SK-N-SH (cell line): ENCODE measurements around the gene SPEF2. TPM values are rescaled to one million over a fixed set of nuclear protein-coding genes. Genes with fewer than 3 reads are reported as not detected.
A peak's percentile ranks its signal among the peaks of the same experiment; 100 is the strongest.

Experiments used
- CTCF ChIA-PET: fragments of 300-600, 350-600 bp; formaldehyde crosslinking; extraction: SDS; loops from one replicate; lab custom pipeline; 2021; lab: Yijun Ruan, JAX
- POLR2A ChIA-PET: fragments of 350-600 bp; sonication (Branson Sonifier 250); formaldehyde crosslinking; extraction: SDS; loops from one replicate; lab custom pipeline; 2020; ENCODE audit warnings: antibody characterized with exemption, inconsistent platforms; lab: Yijun Ruan, JAX
- DNase-seq: peaks from one replicate; pipeline ENCODE4 v3.0.0; 2012
- H2AFZ ChIP-seq: fragments of 200-600 bp; sonication (generic); 2 replicates; pipeline ENCODE4 v1.8.1; 2016; ENCODE audit warnings: antibody characterized with exemption, mild to moderate bottlenecking, low read depth
- H3F3A ChIP-seq: fragments of 200-600 bp; sonication (generic); replicated peaks from 2 replicates; pipeline ENCODE3; 2016; ENCODE audit warnings: antibody characterized with exemption, mild to moderate bottlenecking; ENCODE audit not compliant: insufficient read depth
- H3K27ac ChIP-seq, 2 experiments: fragments of 200-500 bp in 1 of 2; fragments of 200-600 bp in 1 of 2; sonication (Bioruptor generic) in 1 of 2; sonication (generic), shearing (Covaris generic) in 1 of 2; 2 replicates each; pipeline versions ENCODE4 v1.5.1 to v1.6.1; 2014 to 2016; ENCODE audit warnings: low read depth in 2 of 2, inconsistent platforms in 1 of 2, low read length in 1 of 2, mild to moderate bottlenecking in 1 of 2, mixed read lengths in 1 of 2
- H3K27me3 ChIP-seq: fragments of 200-600 bp; sonication (generic), shearing (Covaris generic); 2 replicates; pipeline ENCODE4 v1.6.1; 2016; ENCODE audit warnings: mixed run types; ENCODE audit not compliant: insufficient read depth
- H3K36me3 ChIP-seq, 2 experiments: fragments of 200-500 bp in 1 of 2; fragments of 200-600 bp in 1 of 2; sonication (Bioruptor generic) in 1 of 2; sonication (generic) in 1 of 2; replicated peaks in 1 of 2; 2 replicates each; pipeline versions ENCODE3 to v1.5.1; 2014 to 2016; ENCODE audit warnings: low read length in 1 of 2, mild to moderate bottlenecking in 1 of 2; ENCODE audit not compliant: insufficient read depth in 2 of 2, control insufficient read depth in 1 of 2
- H3K4me1 ChIP-seq, 2 experiments: fragments of 200-500 bp in 1 of 2; fragments of 200-600 bp in 1 of 2; sonication (Bioruptor generic) in 1 of 2; sonication (generic), shearing (Covaris generic) in 1 of 2; 2 replicates each; pipeline versions ENCODE4 v1.5.1 to v1.6.1; 2014 to 2016; ENCODE audit warnings: low read depth in 1 of 2, low read length in 1 of 2, mixed run types in 1 of 2; ENCODE audit not compliant: insufficient read depth in 2 of 2, control insufficient read depth in 1 of 2
- H3K4me2 ChIP-seq: fragments of 200-600 bp; sonication (generic), shearing (Covaris generic); 2 replicates; pipeline ENCODE4 v1.6.1; 2017; ENCODE audit warnings: mixed run types
- H3K4me3 ChIP-seq, 2 experiments: fragments of 200-500 bp in 1 of 2; fragments of 200-600 bp in 1 of 2; sonication (Bioruptor generic) in 1 of 2; sonication (generic), shearing (Covaris generic) in 1 of 2; 2 replicates each; pipeline versions ENCODE4 v1.5.1 to v1.8.1; 2014 to 2016; ENCODE audit warnings: low read depth in 2 of 2, inconsistent platforms in 1 of 2, low read length in 1 of 2, mild to moderate bottlenecking in 1 of 2, mixed read lengths in 1 of 2, moderate library complexity in 1 of 2
- H3K79me2 ChIP-seq: fragments of 200-600 bp; sonication (generic); 2 replicates; pipeline ENCODE4 v1.8.1; 2017; ENCODE audit warnings: mild to moderate bottlenecking; ENCODE audit not compliant: insufficient read depth
- H3K9ac ChIP-seq: fragments of 200-600 bp; sonication (generic); 2 replicates; pipeline ENCODE4 v1.6.1; 2017; ENCODE audit warnings: mixed run types
- H3K9me2 ChIP-seq: fragments of 200-600 bp; sonication (generic); 2 replicates; pipeline ENCODE4 v1.6.1; 2017; ENCODE audit warnings: mixed run types
- H3K9me3 ChIP-seq: fragments of 200-600 bp; sonication (generic); 2 replicates; pipeline ENCODE4 v1.6.1; 2017; ENCODE audit warnings: mixed run types, mild to moderate bottlenecking, moderate library complexity
- H4K20me1 ChIP-seq: fragments of 200-600 bp; sonication (generic); 2 replicates; pipeline ENCODE4 v1.6.1; 2017; ENCODE audit warnings: mild to moderate bottlenecking, mixed run types; ENCODE audit not compliant: insufficient read depth
- ELF1 ChIP-seq: IDR thresholded peaks from 2 replicates; pipeline ENCODE4 v1.4.0; 2012
- EZH2phosphoT487 ChIP-seq: fragments of 200-600 bp; sonication (generic); IDR thresholded peaks from 2 replicates; pipeline ENCODE4 v1.6.1; 2017; ENCODE audit warnings: low read depth, mixed run types, mild to moderate bottlenecking, antibody characterized with exemption, moderate library complexity, borderline replicate concordance
- FOXJ3 ChIP-seq: sonication (generic); formaldehyde crosslinking; IDR thresholded peaks from 2 replicates; pipeline ENCODE4 v1.5.1; 2020; ENCODE audit warnings: mild to moderate bottlenecking, missing genetic modification reagents
- FOXM1 ChIP-seq: IDR thresholded peaks from 2 replicates; pipeline ENCODE4 v1.4.0; 2012; ENCODE audit warnings: low read depth, mild to moderate bottlenecking
- GABPA ChIP-seq: IDR thresholded peaks from 2 replicates; pipeline ENCODE4 v1.4.0; 2012; ENCODE audit warnings: low read depth, mild to moderate bottlenecking
- JUND ChIP-seq: IDR thresholded peaks from 2 replicates; pipeline ENCODE4 v1.4.0; 2012
- MAX ChIP-seq: IDR thresholded peaks from 2 replicates; pipeline ENCODE4 v1.4.0; 2012; ENCODE audit warnings: low read depth
- MXI1 ChIP-seq: IDR thresholded peaks from 2 replicates; pipeline ENCODE4 v1.6.1; 2012; ENCODE audit warnings: mild to moderate bottlenecking, low read depth, low read length, improper control_type of control experiment
- PBX3 ChIP-seq: IDR thresholded peaks from 2 replicates; pipeline ENCODE4; 2012
- RCOR1 ChIP-seq: fragments of 150-350 bp; IDR thresholded peaks from 2 replicates; pipeline ENCODE4 v1.6.1; 2017; ENCODE audit warnings: antibody characterized with exemption, low read length
- RFX5 ChIP-seq: IDR thresholded peaks from 2 replicates; pipeline ENCODE4 v1.6.1; 2012; ENCODE audit warnings: mild to moderate bottlenecking, improper control_type of control experiment, low read length
- RXRA ChIP-seq: IDR thresholded peaks from 2 replicates; pipeline ENCODE4 v1.4.0; 2012; ENCODE audit warnings: low read depth, mild to moderate bottlenecking, borderline replicate concordance
- SIN3A ChIP-seq: IDR thresholded peaks from 2 replicates; pipeline ENCODE4 v1.6.1; 2012; ENCODE audit warnings: low read depth, mild to moderate bottlenecking, low read length, moderate library complexity, borderline replicate concordance
- TEAD4 ChIP-seq: IDR thresholded peaks from 2 replicates; pipeline ENCODE4 v1.4.0; 2012; ENCODE audit warnings: mild to moderate bottlenecking, borderline replicate concordance; ENCODE audit not compliant: insufficient read depth
- USF1 ChIP-seq: IDR thresholded peaks from 2 replicates; pipeline ENCODE4 v1.4.0; 2012; ENCODE audit warnings: low read depth, borderline replicate concordance
- YY1 ChIP-seq: IDR thresholded peaks from 2 replicates; pipeline ENCODE4 v1.4.0; 2012; ENCODE audit warnings: low read depth, mild to moderate bottlenecking
- WGBS: methylation state at CpG from one replicate; pipeline ENCODE4 v1.1.6; 2017; ENCODE audit warnings: low lambda C conversion rate; 5-methylcytosine and 5-hydroxymethylcytosine counted together
- polyA plus RNA-seq, 3 experiments: library from polyadenylated mRNA; depleted of rRNA; stranded (reverse); fragments of >200 nt; gene quantifications; 2 replicates each; pipeline ENCODE4 v1.2.3, GENCODE V29; 2012
- TF ChIP-seq, protein P1 (sequence below): fragments of 150-350 bp; IDR thresholded peaks from 2 replicates; pipeline ENCODE4 v1.6.1; 2016; ENCODE audit warnings: mild to moderate bottlenecking, low read depth, low read length

SPEF2 gene
- polyA plus RNA-seq, 1 of the 3 experiments (the other 2 are of a cell fraction), result 1.6 TPM

DNA sequence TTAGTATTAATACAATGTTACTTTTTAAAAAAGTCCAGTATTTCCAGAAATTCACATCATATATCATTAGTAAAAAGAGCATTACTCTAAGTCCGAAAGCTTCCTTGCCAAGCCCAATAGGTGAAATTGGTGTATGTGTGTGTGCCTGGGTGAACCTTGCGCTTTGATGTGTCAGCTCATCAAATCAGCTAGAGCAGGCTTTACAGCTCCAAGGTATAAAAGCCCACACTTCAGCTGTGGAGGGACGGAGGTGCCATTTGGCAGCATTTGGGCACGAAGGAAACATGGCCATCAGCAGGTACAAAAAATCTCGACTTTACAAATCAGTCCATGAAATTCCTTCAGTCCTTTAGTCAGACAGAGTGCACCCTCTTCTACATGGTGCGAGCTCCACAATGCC, 162.6 kb downstream of the SPEF2 start:
- Histone ChIP-seq H3K4me1 (peaks cover 0 to 14% of the 10 kb centered on the region in 2 experiments; a peak in 2 of 4 replicates), H3K4me2 (no peak overlapping the region), H3K27ac (no peak overlapping the region), H3F3A (peaks cover 7% of the 10 kb centered on the region), H3K79me2 (no peaks in the 10 kb centered on the region), H3K9ac (no peak overlapping the region), H3K36me3 (no peaks in the 10 kb centered on the region), H3K9me2 (no peaks in the 10 kb centered on the region; the same call in 1 of the 2 replicates), H2AFZ (0 out of 2 replicates have a peak overlapping the region, but pooled peaks have one; percentile 84), H3K9me3 (no peaks in the 10 kb centered on the region), H3K27me3 (no peaks in the 10 kb centered on the region), H3K4me3 (no peak overlapping the region), H4K20me1 (no peaks in the 10 kb centered on the region)
- no peak for DNase-seq
- TF ChIP-seq JUND, result no peak
- TF ChIP-seq USF1, result no peak
- TF ChIP-seq RFX5, result no peak
- TF ChIP-seq MXI1, result no peak
- no peak for TF ChIP-seq PBX3
- TF ChIP-seq ELF1, result no peak
- no peak for TF ChIP-seq EZH2phosphoT487
- CTCF ChIA-PET, result interaction anchor here (1.0 to 10.2 kb wide), 2 partner anchors 42 to 145 kb away, joined by 3 to 150 read pairs; no protein-coding TSS in a partner anchor
- POLR2A ChIA-PET, result no interaction called here
- WGBS, result 76% methylated on average over 6 of the region's 6 CpGs

DNA sequence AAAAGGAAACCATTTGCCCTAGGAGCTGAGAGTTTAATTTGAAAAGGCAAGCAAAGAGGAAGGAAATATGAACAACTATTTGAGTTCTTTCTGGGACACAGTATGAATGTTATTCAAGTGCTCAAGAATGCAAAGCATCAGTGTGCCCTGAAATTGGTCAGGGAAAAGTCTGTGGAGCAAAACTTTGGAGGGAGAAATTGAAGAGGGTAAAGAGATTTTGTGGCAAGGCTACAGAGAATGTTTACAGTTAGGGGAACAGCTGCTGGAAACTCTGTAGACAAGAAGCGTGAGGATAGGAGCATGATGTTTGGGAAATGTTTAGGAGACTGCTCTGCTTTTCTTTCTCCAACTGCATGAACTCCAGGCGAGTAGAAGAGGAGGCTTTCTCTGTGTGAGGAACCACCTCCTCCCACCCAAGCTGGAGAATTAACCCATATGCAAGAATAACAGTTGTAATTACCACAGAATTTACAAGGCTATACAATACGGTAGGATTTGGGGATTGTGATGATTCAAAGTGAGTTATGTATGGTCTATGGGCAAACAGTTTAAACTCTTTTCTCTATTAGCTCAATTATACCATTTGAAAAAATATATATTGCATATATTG, 163.6 kb downstream of the SPEF2 start:
- peak overlapping the region in 1 of 2 experiments; percentile 41; a peak in 3 of 4 replicates for H3K27ac ChIP-seq
- H3K9me2 ChIP-seq, result no peaks in the 10 kb centered on the region; the same call in 1 of the 2 replicates
- TF ChIP-seq PBX3, result no peak
- no peak for TF ChIP-seq YY1
- no peak for TF ChIP-seq FOXJ3 (CRISPR knock-in tag)
- TF ChIP-seq RXRA, result no peak
- no peak for TF ChIP-seq EZH2phosphoT487
- TF ChIP-seq RCOR1, result no peak
- no peak for TF ChIP-seq GABPA
- TF ChIP-seq MAX, result no peak
- no peak for TF ChIP-seq TEAD4
- no peak for TF ChIP-seq JUND
- TF ChIP-seq SIN3A, result no peak
- no peak for TF ChIP-seq FOXM1
- TF ChIP-seq ELF1, result no peak
- TF ChIP-seq, protein P1, sequence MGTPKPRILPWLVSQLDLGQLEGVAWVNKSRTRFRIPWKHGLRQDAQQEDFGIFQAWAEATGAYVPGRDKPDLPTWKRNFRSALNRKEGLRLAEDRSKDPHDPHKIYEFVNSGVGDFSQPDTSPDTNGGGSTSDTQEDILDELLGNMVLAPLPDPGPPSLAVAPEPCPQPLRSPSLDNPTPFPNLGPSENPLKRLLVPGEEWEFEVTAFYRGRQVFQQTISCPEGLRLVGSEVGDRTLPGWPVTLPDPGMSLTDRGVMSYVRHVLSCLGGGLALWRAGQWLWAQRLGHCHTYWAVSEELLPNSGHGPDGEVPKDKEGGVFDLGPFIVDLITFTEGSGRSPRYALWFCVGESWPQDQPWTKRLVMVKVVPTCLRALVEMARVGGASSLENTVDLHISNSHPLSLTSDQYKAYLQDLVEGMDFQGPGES, result no peak
- TF ChIP-seq, all 33 proteins: peak for 0
- Histone ChIP-seq H3K4me1 (peaks cover 0 to 14% of the 10 kb centered on the region in 2 experiments; a peak in 2 of 4 replicates), H3K4me2 (peak overlapping the region; percentile 55; the same call in 1 of the 2 replicates), H3K36me3 (no peaks in the 10 kb centered on the region), H3K27me3 (no peaks in the 10 kb centered on the region), H3K79me2 (no peaks in the 10 kb centered on the region), H3K9ac (no peak overlapping the region), H3K9me3 (no peaks in the 10 kb centered on the region), H4K20me1 (no peaks in the 10 kb centered on the region), H2AFZ (peak overlapping the region; percentile 84), H3K4me3 (no peak overlapping the region), H3F3A (peaks cover 7% of the 10 kb centered on the region)
- CTCF ChIA-PET, result interaction anchor here (0.7 to 10.2 kb wide), 2 partner anchors 144 to 1156 kb away, joined by 3 to 150 read pairs; no protein-coding TSS in a partner anchor
- WGBS, result 71% methylated on average over 3 of the region's 3 CpGs
- POLR2A ChIA-PET, result no interaction called here
- DNase-seq, result no peak
